Chondrocyte (in vitro differentiated cells): ENCODE data around the gene TGFBR3. TPM values are rescaled to one million over a fixed set of nuclear protein-coding genes. Genes with fewer than 3 reads are reported as not detected.

Experiments used
- DNase-seq: peaks from one replicate; pipeline ENCODE4 v3.0.0; 2021; ENCODE audit warnings: mixed read lengths, low spot score
- H3K27ac Mint-ChIP-seq: one replicate; pipeline ENCODE4 v1.8.0; 2021; ENCODE audit warnings: mild to moderate bottlenecking, moderate library complexity, mixed read lengths; ENCODE audit not compliant: unreplicated experiment
- H3K27me3 Mint-ChIP-seq: 2 replicates; pipeline ENCODE4 v1.8.0; 2021; ENCODE audit warnings: low read depth, mixed read lengths
- H3K36me3 Mint-ChIP-seq: 2 replicates; pipeline ENCODE4 v1.8.0; 2021; ENCODE audit warnings: low read depth, mixed read lengths
- H3K4me1 Mint-ChIP-seq: 2 replicates; pipeline ENCODE4 v1.8.0; 2021; ENCODE audit warnings: low read depth, mild to moderate bottlenecking, mixed read lengths
- H3K4me3 Mint-ChIP-seq: one replicate; pipeline ENCODE4 v1.8.0; 2021; ENCODE audit warnings: mild to moderate bottlenecking, moderate library complexity, mixed read lengths; ENCODE audit not compliant: unreplicated experiment
- H3K9me3 Mint-ChIP-seq: 2 replicates; pipeline ENCODE4 v1.8.0; 2021; ENCODE audit warnings: low read depth, mixed read lengths
- total RNA-seq: library from RNA; stranded (reverse); gene quantifications from 3 replicates; pipeline ENCODE4 v1.2.1, GENCODE V29; 2021
- TF ChIP-seq, protein P1 (sequence below): fragments of 200-600 bp; sonication (generic); IDR thresholded peaks from 2 replicates; pipeline ENCODE4 v1.5.0; 2021; ENCODE audit warnings: antibody characterized with exemption, mild to moderate bottlenecking, moderate library complexity

The TGFBR3 gene
- total RNA-seq, 1 donor from 2014 or later, result 1.4 TPM

DNA sequence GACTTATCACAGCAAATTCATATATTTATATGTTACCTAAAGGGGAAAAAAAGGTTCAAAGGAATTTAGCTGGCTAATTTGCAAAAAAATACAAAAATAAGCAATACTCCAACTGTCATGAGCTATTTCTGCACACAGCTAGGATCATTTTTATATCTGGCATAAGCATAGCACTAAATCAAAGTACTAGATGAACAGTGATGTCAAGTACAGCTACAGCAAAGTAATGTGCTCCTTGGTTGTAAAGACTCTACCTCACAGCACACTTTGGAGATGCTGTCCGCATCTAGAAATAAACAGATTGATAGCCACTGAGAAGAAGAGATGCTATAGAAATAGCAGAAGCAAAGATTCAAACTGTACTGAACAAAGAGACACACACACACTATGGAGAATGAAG is 125.4 kb downstream of the TGFBR3 start:
- Mint-ChIP-seq H3K4me1 (no peaks in the 10 kb centered on the region), H3K27me3 (no peaks in the 10 kb centered on the region), H3K9me3 (no peaks in the 10 kb centered on the region), H3K4me3 (no peak overlapping the region), H3K27ac (no peak overlapping the region), H3K36me3 (no peaks in the 10 kb centered on the region)
- no peak for DNase-seq
- TF ChIP-seq, protein P1, sequence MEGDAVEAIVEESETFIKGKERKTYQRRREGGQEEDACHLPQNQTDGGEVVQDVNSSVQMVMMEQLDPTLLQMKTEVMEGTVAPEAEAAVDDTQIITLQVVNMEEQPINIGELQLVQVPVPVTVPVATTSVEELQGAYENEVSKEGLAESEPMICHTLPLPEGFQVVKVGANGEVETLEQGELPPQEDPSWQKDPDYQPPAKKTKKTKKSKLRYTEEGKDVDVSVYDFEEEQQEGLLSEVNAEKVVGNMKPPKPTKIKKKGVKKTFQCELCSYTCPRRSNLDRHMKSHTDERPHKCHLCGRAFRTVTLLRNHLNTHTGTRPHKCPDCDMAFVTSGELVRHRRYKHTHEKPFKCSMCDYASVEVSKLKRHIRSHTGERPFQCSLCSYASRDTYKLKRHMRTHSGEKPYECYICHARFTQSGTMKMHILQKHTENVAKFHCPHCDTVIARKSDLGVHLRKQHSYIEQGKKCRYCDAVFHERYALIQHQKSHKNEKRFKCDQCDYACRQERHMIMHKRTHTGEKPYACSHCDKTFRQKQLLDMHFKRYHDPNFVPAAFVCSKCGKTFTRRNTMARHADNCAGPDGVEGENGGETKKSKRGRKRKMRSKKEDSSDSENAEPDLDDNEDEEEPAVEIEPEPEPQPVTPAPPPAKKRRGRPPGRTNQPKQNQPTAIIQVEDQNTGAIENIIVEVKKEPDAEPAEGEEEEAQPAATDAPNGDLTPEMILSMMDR, result no peak

DNA sequence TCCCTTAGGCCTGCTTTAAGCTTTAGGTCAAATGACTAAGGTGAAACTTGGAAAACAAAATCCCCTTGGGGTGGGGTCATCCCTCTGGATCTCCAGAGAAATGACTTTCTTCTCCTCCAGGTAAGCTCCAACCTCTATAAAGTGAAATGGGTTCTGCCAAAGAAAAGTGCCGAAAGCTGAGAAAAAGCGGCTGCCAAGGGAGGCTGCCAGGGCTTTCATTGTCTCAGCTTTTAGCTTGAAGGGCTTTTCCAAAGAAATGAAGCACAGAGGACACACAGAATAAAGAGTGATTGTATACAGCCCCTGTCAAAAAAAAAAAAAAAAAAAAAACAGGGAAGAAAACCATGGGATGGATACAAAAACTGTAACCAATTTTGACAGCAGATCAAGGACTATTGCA is 126.9 kb downstream of the TGFBR3 start:
- TF ChIP-seq, protein P1, result no peak
- H3K27ac Mint-ChIP-seq, result no peak overlapping the region

DNA sequence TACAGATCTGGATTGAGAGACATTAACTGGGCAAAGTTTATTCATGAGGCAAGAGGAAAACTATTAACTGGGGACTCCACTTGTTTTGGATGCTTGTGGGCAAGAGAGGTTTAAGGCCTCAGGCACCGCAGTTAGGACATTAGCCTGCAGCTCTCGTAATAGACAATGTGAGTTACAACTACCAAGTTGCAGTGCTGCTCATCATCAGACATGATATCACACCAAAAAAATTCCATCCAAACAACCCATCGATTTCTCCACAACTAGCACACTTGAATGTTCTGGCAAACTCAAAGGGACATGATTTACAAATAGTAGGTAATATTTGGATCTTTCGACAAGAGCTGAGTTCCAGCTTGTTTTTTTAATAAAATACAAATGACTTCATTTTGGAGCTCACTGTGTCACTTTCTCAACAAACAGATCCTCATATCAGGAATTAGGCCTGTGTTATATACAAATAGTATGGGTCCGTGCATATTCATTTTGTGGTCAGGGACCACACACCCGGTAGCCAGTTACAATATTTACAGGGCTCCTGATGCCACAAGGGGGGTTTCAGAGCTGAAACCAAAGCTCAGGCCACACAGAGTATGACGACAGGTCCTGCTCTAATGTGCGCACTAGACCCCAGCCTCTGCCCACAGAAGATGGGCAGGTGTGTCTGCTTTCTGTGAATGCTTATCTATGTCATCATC is 128.0 kb downstream of the TGFBR3 start:
- Mint-ChIP-seq H3K9me3 (no peaks in the 10 kb centered on the region), H3K36me3 (no peaks in the 10 kb centered on the region), H3K27ac (no peak overlapping the region), H3K27me3 (no peaks in the 10 kb centered on the region), H3K4me1 (no peaks in the 10 kb centered on the region), H3K4me3 (no peak overlapping the region)
- DNase-seq, result no peak
- TF ChIP-seq, protein P1, result no peak

More for the DNA sequence above, 126.9 kb downstream of the TGFBR3 start:
- H3K36me3 Mint-ChIP-seq, result no peaks in the 10 kb centered on the region
- no peak for DNase-seq
- H3K9me3 Mint-ChIP-seq, result no peaks in the 10 kb centered on the region
- no peaks in the 10 kb centered on the region for H3K27me3 Mint-ChIP-seq
- H3K4me1 Mint-ChIP-seq, result no peaks in the 10 kb centered on the region
- H3K4me3 Mint-ChIP-seq, result no peak overlapping the region

DNA sequence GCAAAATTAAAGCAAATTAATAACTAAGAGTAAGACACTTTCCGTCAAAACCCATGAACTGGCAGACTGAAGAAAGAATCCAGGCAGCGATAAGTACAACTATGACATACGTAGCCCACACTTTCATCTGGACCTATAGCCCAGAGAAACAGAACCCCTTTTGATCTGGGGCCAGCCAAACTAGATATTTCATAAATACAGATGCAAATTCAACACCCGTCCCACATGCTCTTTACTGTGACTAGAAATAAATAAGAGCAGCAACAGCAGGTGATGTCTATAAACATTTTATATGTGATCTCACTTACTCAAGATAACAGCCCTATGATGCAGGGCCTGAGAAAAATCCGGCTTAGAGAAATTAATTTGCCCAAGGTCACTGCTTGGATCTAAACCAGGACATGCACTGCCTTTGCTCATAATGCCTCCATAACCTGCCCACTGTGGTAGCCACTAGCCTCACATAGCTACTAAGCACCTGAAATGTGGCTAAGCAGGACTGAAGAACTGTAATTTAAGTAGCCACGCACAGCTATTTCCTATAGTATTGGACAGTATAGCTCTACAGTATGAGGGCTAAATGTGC is 130.2 kb downstream of the TGFBR3 start:
- DNase-seq, result no peak
- Mint-ChIP-seq H3K4me3 (no peak overlapping the region), H3K4me1 (peaks cover 12% of the 10 kb centered on the region), H3K27ac (no peak overlapping the region), H3K36me3 (no peaks in the 10 kb centered on the region), H3K27me3 (no peaks in the 10 kb centered on the region), H3K9me3 (no peaks in the 10 kb centered on the region)
- TF ChIP-seq, protein P1, result no peak

DNA sequence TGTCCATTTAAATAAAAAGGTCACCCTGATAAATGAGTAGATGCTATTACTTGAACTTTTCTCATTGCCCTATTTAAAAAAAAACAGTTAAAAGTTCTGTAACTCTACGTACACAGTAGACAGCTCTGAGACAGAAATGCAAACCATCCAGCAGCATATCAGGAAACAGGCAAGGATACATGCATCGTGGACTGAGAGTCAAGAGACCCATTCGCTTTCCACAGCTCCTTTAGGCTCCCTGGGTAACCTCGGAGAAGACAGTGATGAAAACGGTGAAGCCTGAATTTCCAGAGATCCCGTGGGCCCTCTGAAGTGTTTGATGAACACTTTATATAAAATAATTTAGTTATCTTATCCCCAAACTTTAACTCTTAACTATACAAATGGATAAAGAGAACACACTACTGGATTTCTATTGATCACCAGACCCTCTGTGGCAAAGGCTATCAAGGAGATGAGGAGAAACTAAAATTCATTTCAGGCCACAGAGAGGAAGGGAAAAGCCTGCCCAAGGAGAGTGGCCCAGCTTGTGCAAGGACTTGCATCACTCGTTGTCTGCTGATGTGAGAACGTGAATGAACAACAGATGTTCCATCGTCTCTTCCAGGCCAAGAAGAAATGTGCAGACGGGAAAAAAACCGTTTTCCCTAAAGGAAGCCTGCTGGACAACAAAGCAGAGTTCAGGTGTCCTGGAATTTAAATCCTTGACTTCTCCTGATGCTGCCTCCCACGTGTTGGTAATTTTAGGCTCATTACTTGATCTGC is 131.0 kb downstream of the TGFBR3 start:
- Mint-ChIP-seq H3K36me3 (no peaks in the 10 kb centered on the region), H3K9me3 (no peaks in the 10 kb centered on the region), H3K27ac (no peak overlapping the region), H3K4me1 (peaks cover 20% of the 10 kb centered on the region), H3K27me3 (no peaks in the 10 kb centered on the region), H3K4me3 (no peak overlapping the region)
- TF ChIP-seq, protein P1, result no peak
- no peak for DNase-seq
